Thymus (tissue), 11 donors: ENCODE results near the gene ZAR1. TPM values are rescaled to one million over a fixed set of nuclear protein-coding genes. Genes with fewer than 3 reads are reported as not detected.

Experiments
- DNase-seq, 9 donors: peaks; one replicate each; pipeline ENCODE4 v3.0.0-alpha.2; 2013; ENCODE audit warnings: low spot score in 9 of 9, low read depth in 6 of 9, missing footprints in 1 of 9
- H3K27ac ChIP-seq, 2 donors: one replicate each; pipeline ENCODE4 v1.5.1; 2013; ENCODE audit warnings: control low read depth in 1 of 2, low read depth in 1 of 2, low read length in 1 of 2, mild to moderate bottlenecking in 1 of 2, moderate library complexity in 1 of 2
- H3K27me3 ChIP-seq, 2 donors: one replicate each; pipeline ENCODE4 v1.5.1; 2013; ENCODE audit warnings: low read length in 1 of 2; ENCODE audit not compliant: control insufficient read depth in 2 of 2, insufficient read depth in 1 of 2
- H3K36me3 ChIP-seq, 2 donors: one replicate each; pipeline ENCODE4 v1.5.1; 2013; ENCODE audit warnings: low read length in 1 of 2, mild to moderate bottlenecking in 1 of 2, moderate library complexity in 1 of 2; ENCODE audit not compliant: control insufficient read depth in 2 of 2, insufficient read depth in 2 of 2
- H3K4me1 ChIP-seq, 2 donors: one replicate each; pipeline ENCODE4 v1.5.1; 2013; ENCODE audit warnings: low read length in 2 of 2; ENCODE audit not compliant: control insufficient read depth in 2 of 2, insufficient read depth in 2 of 2
- H3K4me3 ChIP-seq, 2 donors: one replicate each; pipeline ENCODE4 v1.5.1; 2013; ENCODE audit warnings: low read length in 2 of 2, control low read depth in 1 of 2, mild to moderate bottlenecking in 1 of 2
- H3K9me3 ChIP-seq, 2 donors: one replicate each; pipeline ENCODE4 v1.5.1; 2013; ENCODE audit warnings: low read length in 1 of 2, mild to moderate bottlenecking in 1 of 2; ENCODE audit not compliant: control insufficient read depth in 2 of 2, insufficient read depth in 1 of 2
- WGBS: extraction: QIAGEN DNeasy Blood & Tissue Kit; methylation state at CpG from one replicate; pipeline ENCODE4 v1.1.7; 2013; 5-methylcytosine and 5-hydroxymethylcytosine counted together
- polyA plus RNA-seq: library from polyadenylated mRNA; stranded (reverse); fragments of 200-250 nt; gene quantifications from one replicate; pipeline ENCODE4 v1.2.3, GENCODE V29; 2013
- total RNA-seq: library from RNA; stranded (reverse); fragments of 120-200 nt; gene quantifications from one replicate; pipeline ENCODE4 v1.2.4, GENCODE V29; 2013
- donor health status: healthy.

The ZAR1 gene
- total and polyA plus RNA-seq, 2 donors = 0.02 TPM; not detected in 1

DNA sequence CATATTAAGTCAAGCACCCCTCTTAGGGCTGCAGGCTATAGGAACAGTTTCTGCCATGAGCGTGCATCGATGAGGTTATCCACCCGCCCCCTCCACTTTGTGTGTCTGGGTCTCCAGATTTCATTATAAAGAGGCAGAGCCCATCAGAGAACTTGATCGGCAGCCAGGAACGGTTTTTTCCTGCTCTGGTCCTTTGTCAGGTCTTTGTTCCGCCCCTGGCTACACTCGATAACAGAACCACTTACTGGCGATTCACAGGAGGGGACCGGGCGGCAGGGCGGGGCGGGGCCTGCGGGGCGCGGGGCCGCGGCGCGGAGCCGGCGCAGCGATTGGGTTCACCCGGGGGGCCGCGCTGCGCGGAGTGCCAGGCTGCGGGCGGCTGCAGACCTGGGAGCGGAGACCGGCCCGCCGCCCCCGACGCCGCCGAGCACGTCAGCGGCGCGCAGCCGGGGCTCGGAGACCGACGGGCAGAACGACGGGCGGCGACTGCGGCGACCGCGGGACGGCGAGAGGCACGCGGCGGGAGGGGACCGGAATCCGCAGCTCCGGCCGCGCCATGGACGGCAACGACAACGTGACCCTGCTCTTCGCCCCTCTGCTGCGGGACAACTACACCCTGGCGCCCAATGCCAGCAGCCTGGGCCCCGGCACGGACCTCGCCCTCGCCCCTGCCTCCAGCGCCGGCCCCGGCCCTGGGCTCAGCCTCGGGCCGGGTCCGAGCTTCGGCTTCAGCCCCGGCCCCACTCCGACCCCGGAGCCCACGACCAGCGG lies 6.9 kb upstream of the ZAR1 start, which contains the start of gene SLC10A4:
SLC10A4 (plus strand) TSS at position 338 of the 771 bp plus-strand sequence; CDS start at position 557, 219 bp downstream.
- Histone ChIP-seq H3K36me3 (no peaks in the 10 kb centered on the region), H3K9me3 (peaks cover 0 to 1% of the 10 kb centered on the region in 2 donors), H3K27me3 (peaks cover 41 to 78% of the 10 kb centered on the region in 2 donors), H3K27ac (no peak within 1 kb of the TSS), H3K4me1 (peaks cover 3 to 5% of the 10 kb centered on the region in 2 donors), H3K4me3 (peak within 1 kb of the TSS in 1 of 2 donors; percentile 42)
- 4% methylated on average over 85 of the region's 85 CpGs for WGBS
- DNase-seq = no peak

GRCh38 chr4:48483777-48484493 lies 6.1 kb upstream of the ZAR1 start:
- no peak for DNase-seq
- peaks cover 0 to 1% of the 10 kb centered on the region in 2 donors for H3K9me3 ChIP-seq
- H3K27ac ChIP-seq = no peak overlapping the region
- H3K27me3 ChIP-seq = peaks cover 44 to 83% of the 10 kb centered on the region in 2 donors
- peak overlapping the region in 1 of 2 donors; percentile 42 for H3K4me3 ChIP-seq
- H3K36me3 ChIP-seq = no peaks in the 10 kb centered on the region
- H3K4me1 ChIP-seq = peaks cover 3 to 5% of the 10 kb centered on the region in 2 donors
- WGBS = 12% methylated on average over 66 of the region's 66 CpGs

- H3K36me3 ChIP-seq = no peaks in the 10 kb centered on the region
- WGBS = 21% methylated on average over 22 of the region's 22 CpGs
- no peak for DNase-seq
- peaks cover 3 to 5% of the 10 kb centered on the region in 2 donors for H3K4me1 ChIP-seq
- H3K27ac ChIP-seq = no peak overlapping the region
- peaks cover 47 to 89% of the 10 kb centered on the region in 2 donors for H3K27me3 ChIP-seq
- H3K9me3 ChIP-seq = peaks cover 0 to 1% of the 10 kb centered on the region in 2 donors
- H3K4me3 ChIP-seq = no peak overlapping the region
Observed at GRCh38 chr4:48484494-48485168, 5.4 kb upstream of the ZAR1 start.

DNA sequence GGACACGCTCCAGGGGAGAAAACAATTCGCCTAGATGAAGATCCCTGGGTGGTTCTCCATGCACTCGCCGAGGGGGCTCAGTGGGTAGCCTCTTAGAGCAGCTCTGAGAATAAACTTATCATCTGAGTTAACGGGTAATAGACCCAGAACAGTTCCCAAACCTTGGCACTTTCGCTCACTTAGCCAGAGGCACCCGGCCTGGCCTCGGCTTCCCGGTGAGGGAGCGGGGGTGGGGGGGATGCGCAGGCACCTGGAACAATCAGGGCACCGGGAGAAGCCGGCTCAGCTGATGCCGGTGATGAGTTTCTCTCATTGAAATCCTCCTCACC lies 405 bp upstream of the ZAR1 start:
- H3K4me1 ChIP-seq = peaks cover 2 to 9% of the 10 kb centered on the region in 2 donors
- peaks cover 45 to 81% of the 10 kb centered on the region in 2 donors for H3K27me3 ChIP-seq
- H3K9me3 ChIP-seq = peaks cover 0 to 1% of the 10 kb centered on the region in 2 donors
- WGBS = 13% methylated on average over 14 of the region's 14 CpGs
- H3K4me3 ChIP-seq = no peak overlapping the region
- DNase-seq = no peak
- no peak overlapping the region for H3K27ac ChIP-seq
- H3K36me3 ChIP-seq = no peaks in the 10 kb centered on the region

DNA sequence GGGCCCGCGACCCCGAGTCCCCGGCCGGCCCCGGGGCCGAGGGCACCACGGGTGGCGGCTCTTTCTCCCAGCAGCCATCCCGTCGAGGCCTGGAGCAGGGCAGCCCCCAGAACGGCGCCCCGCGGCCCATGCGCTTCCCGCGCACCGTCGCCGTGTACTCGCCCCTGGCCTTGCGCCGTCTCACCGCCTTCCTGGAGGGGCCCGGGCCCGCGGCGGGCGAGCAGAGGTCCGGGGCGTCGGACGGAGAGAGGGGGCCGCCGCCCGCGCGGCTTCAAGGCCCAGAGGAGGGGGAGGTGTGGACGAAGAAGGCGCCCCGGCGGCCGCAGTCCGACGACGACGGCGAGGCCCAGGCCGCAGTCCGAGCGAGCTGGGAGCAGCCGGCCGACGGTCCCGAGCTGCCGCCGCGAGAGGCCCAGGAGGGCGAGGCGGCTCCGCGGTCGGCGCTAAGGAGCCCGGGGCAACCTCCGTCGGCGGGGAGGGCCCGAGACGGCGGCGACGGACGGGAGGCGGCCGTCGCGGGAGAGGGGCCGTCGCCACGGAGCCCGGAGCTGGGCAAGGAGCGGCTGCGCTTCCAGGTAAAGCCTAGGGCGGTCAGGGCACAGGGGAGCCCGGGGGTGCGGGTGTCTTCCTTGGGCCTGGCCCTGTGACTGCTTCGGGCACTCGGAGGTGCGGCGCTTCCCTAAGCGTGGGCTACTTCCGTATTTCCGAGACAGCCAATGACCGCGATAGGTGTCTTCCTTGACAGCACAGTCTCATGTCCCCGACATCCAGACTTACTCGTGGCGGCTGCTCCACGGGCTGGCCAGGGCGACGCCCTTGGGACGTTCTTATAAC lies 845 bp downstream of the ZAR1 start:
- 15% methylated on average over 104 of the region's 104 CpGs for WGBS
- DNase-seq = peak in 3 of 9 donors; percentile 13 to 45 (median 31)
- Histone ChIP-seq H3K4me3 (peak overlapping the region in 1 of 2 donors; percentile 37), H3K4me1 (peaks cover 2 to 9% of the 10 kb centered on the region in 2 donors), H3K36me3 (no peaks in the 10 kb centered on the region), H3K27me3 (peaks cover 41 to 68% of the 10 kb centered on the region in 2 donors), H3K9me3 (peaks cover 0 to 1% of the 10 kb centered on the region in 2 donors), H3K27ac (no peak overlapping the region)

DNA sequence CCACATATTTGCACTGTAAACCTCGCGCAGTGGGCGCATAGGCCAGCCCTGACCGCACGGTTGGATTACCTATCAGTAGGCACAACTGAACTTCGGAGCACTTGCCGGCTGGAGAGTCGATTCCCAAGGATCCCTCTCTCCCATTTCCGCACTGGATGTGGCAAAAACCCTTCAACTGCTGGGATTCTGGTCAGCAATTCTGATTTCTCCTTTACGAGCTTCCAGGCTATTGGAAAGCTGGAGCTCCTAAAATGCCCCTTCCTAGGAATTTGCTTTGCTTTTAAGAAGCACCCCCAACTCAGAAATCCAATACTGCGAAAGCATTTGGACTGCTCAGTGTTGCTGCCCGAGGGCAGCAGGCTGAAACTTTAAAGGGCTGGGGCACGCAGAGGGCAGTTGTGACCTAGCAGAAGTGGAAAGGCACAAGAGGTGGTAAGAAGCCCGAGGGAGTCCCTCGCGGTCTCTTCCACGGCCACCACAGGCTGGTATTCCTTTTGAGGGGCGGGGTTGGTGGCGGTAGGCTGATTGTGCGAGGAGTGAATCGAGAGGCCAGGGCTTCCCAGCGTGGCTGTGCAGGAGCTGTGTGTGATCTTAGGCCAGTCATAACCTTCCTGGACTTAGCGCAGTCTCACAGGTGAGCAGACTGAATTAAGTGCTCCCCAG lies 1.6 kb downstream of the ZAR1 start:
- no peak overlapping the region for H3K27ac ChIP-seq
- H3K36me3 ChIP-seq = no peaks in the 10 kb centered on the region
- H3K4me3 ChIP-seq = no peak overlapping the region
- peaks cover 41 to 62% of the 10 kb centered on the region in 2 donors for H3K27me3 ChIP-seq
- H3K9me3 ChIP-seq = peaks cover 0 to 1% of the 10 kb centered on the region in 2 donors
- H3K4me1 ChIP-seq = peaks cover 2 to 9% of the 10 kb centered on the region in 2 donors
- no peak for DNase-seq
- WGBS = 81% methylated on average over 23 of the region's 23 CpGs

- H3K27me3 ChIP-seq = peaks cover 27 to 43% of the 10 kb centered on the region in 2 donors
- H3K4me3 ChIP-seq = no peak overlapping the region
- H3K36me3 ChIP-seq = peaks cover 0 to under 1% of the 10 kb centered on the region in 2 donors
- no peak for DNase-seq
- 93% methylated on average over 4 of the region's 4 CpGs for WGBS
- H3K9me3 ChIP-seq = peaks cover 0 to 1% of the 10 kb centered on the region in 2 donors
- no peak overlapping the region for H3K27ac ChIP-seq
- H3K4me1 ChIP-seq = peaks cover 2 to 9% of the 10 kb centered on the region in 2 donors
Observed at GRCh38 chr4:48493452-48494100, 3.5 kb downstream of the ZAR1 start.

DNA sequence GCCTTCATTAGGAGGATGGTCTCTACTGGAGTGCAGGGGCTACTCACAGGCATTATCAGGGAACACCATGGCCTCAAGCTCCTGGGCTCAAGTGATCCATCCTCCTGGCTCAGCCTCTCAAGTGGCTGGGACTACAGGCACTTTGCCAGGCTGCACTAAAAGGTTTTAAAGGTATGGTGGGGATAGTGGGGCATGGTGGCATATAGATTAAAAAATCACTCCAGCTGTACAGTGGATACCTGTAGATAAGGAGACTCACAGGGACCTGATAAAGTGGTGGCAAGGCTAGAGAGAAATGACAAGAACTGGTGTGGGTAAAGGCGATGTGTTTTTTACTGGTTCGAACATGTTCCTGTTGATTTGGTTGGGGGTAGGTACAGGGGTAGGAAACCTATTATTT lies 5.9 kb downstream of the ZAR1 start:
- Histone ChIP-seq H3K27ac (no peak overlapping the region), H3K4me3 (no peak overlapping the region), H3K9me3 (no peaks in the 10 kb centered on the region), H3K36me3 (peaks cover 0 to 16% of the 10 kb centered on the region in 2 donors), H3K4me1 (no peaks in the 10 kb centered on the region), H3K27me3 (peaks cover 11 to 20% of the 10 kb centered on the region in 2 donors)
- WGBS = over 99% methylated on average over 2 of the region's 2 CpGs
- no peak for DNase-seq
